ENCODE data around the gene CACNG5.

Gene CACNG5

GRCh38 chr17:66930933-66931332 lies 96.0 kb downstream of the CACNG5 start:
- H3K4me3 ChIP-seq = no peak overlapping the region
- no peak overlapping the region for H3K27ac ChIP-seq

- Histone ChIP-seq H3K4me3 (no peak overlapping the region), H3K27ac (no peak overlapping the region)
Measured at GRCh38 chr17:66932311-66932710, 97.4 kb downstream of the CACNG5 start.

- Histone ChIP-seq H3K27ac (no peak overlapping the region), H3K4me3 (no peak overlapping the region)
Measured at GRCh38 chr17:66934040-66934439, 99.1 kb downstream of the CACNG5 start.

Measured in skin epidermis (tissue), 12 donors.